NCI-H460 (cell line): ENCODE results near the gene FCRL1. TPM values are rescaled to one million over a fixed set of nuclear protein-coding genes. Genes with fewer than 3 reads are reported as not detected.

Experiments used
- small RNA-seq, 2 experiments: library from RNA; depleted of rRNA; stranded (forward); fragments of <200 nt; gene quantifications; one replicate each; pipeline ENCODE3, GENCODE V24; 2014
- total RNA-seq: library from RNA; depleted of rRNA; stranded (reverse); fragments of >200 nt; shearing (Covaris generic); gene quantifications from 2 replicates; pipeline ENCODE4 v1.2.3, GENCODE V29; 2014; rRNA removed

FCRL1 gene
- total RNA-seq, 1 experiment from 2014 or later: not detected

Small RNAs within 50 kb of the gene (small RNA-seq; reads per million reads assigned to genes)
- gene MRPS21P2: 0 reads per million in 2 experiments

Other genes with a start within 250 kb of the FCRL1 start
- not detected in 2 replicates for gene FCRL4, start 222.0 kb downstream of the FCRL1 start, total RNA-seq
- not detected in 2 replicates for gene FCRL3, start 119.4 kb downstream of the FCRL1 start, total RNA-seq
- gene FCRL2, start 43.0 kb downstream of the FCRL1 start, total RNA-seq: not detected in 2 replicates
- gene CD5L, start 21.7 kb upstream of the FCRL1 start, total RNA-seq: not detected in 2 replicates
- gene KIRREL1, start 173.5 kb upstream of the FCRL1 start, total RNA-seq: 48.7 and 51.1 TPM in 2 replicates